H9 (cell line): ENCODE data around the gene PCA3. TPM values are rescaled to one million over a fixed set of nuclear protein-coding genes. Genes with fewer than 3 reads are reported as not detected.

Experiments used
- DNase-seq: peaks from one replicate; pipeline ENCODE4 v3.0.0-alpha.2; 2017
- H2AFZ ChIP-seq: one replicate; pipeline ENCODE4 v1.6.1; 2013; ENCODE audit warnings: mild to moderate bottlenecking, low read length, control low read depth, moderate library complexity
- H2AK5ac ChIP-seq: 2 replicates; pipeline ENCODE4 v1.6.1; 2013; ENCODE audit warnings: low read length, control low read depth, mixed read lengths; ENCODE audit not compliant: insufficient read length
- H2BK120ac ChIP-seq: one replicate; pipeline ENCODE4 v1.6.1; 2013; ENCODE audit warnings: low read depth, mild to moderate bottlenecking, low read length, control low read depth, inconsistent platforms; ENCODE audit not compliant: poor library complexity, severe bottlenecking
- H2BK12ac ChIP-seq: 2 replicates; pipeline ENCODE4 v1.6.1; 2013; ENCODE audit warnings: low read length, control low read depth, mixed read lengths, low read depth; ENCODE audit not compliant: insufficient read length
- H2BK15ac ChIP-seq: 2 replicates; pipeline ENCODE4 v1.6.1; 2013; ENCODE audit warnings: low read depth, low read length, control low read depth
- H2BK20ac ChIP-seq: one replicate; pipeline ENCODE4 v1.6.1; 2013; ENCODE audit warnings: low read depth, mild to moderate bottlenecking, low read length, control low read depth, inconsistent platforms; ENCODE audit not compliant: poor library complexity, severe bottlenecking
- H2BK5ac ChIP-seq: 2 replicates; pipeline ENCODE4 v1.6.1; 2013; ENCODE audit warnings: low read length, control low read depth, mixed read lengths; ENCODE audit not compliant: insufficient read length
- H3K14ac ChIP-seq: 2 replicates; pipeline ENCODE4 v1.6.1; 2013; ENCODE audit warnings: low read length, control low read depth; ENCODE audit not compliant: insufficient read depth
- H3K18ac ChIP-seq: 2 replicates; pipeline ENCODE4 v1.6.1; 2013; ENCODE audit warnings: low read depth, mild to moderate bottlenecking, mixed read lengths, low read length, control low read depth; ENCODE audit not compliant: insufficient read length
- H3K23ac ChIP-seq: 2 replicates; pipeline ENCODE4 v1.6.1; 2013; ENCODE audit warnings: low read length, control low read depth, mixed read lengths, low read depth; ENCODE audit not compliant: insufficient read length
- H3K23me2 ChIP-seq: 2 replicates; pipeline ENCODE4 v1.6.1; 2013; ENCODE audit warnings: low read depth, mild to moderate bottlenecking, mixed read lengths, low read length, control low read depth; ENCODE audit not compliant: insufficient read length, poor library complexity, severe bottlenecking
- H3K27ac ChIP-seq: 2 replicates; pipeline ENCODE4 v1.5.1; 2013; ENCODE audit warnings: low read length, control low read depth, mixed read lengths, low read depth; ENCODE audit not compliant: insufficient read length
- H3K27me3 ChIP-seq: 2 replicates; pipeline ENCODE4 v1.6.1; 2013; ENCODE audit warnings: low read length, control low read depth, inconsistent platforms; ENCODE audit not compliant: insufficient read depth
- H3K4ac ChIP-seq: 2 replicates; pipeline ENCODE4 v1.6.1; 2013; ENCODE audit warnings: low read depth, mild to moderate bottlenecking, control low read depth, inconsistent platforms, low read length, moderate library complexity
- H3K4me1 ChIP-seq: 2 replicates; pipeline ENCODE4 v1.6.1; 2013; ENCODE audit warnings: low read length, control low read depth, inconsistent platforms; ENCODE audit not compliant: insufficient read depth
- H3K4me2 ChIP-seq: 2 replicates; pipeline ENCODE4 v1.6.1; 2013; ENCODE audit warnings: low read length, control low read depth, mixed read lengths; ENCODE audit not compliant: insufficient read length, insufficient read depth
- H3K56ac ChIP-seq: 2 replicates; pipeline ENCODE4 v1.6.1; 2013; ENCODE audit warnings: low read depth, mild to moderate bottlenecking, mixed read lengths, low read length, control low read depth; ENCODE audit not compliant: insufficient read length
- H3K79me1 ChIP-seq: 2 replicates; pipeline ENCODE4 v1.6.1; 2013; ENCODE audit warnings: low read depth, mild to moderate bottlenecking, moderate library complexity, low read length, control low read depth, inconsistent platforms; ENCODE audit not compliant: insufficient read depth, poor library complexity, severe bottlenecking
- H3K79me2 ChIP-seq: 2 replicates; pipeline ENCODE4 v1.6.1; 2013; ENCODE audit warnings: low read length, control low read depth, inconsistent platforms; ENCODE audit not compliant: insufficient read depth
- H3K9ac ChIP-seq: 2 replicates; pipeline ENCODE4 v1.6.1; 2013; ENCODE audit warnings: low read length, control low read depth, mixed read lengths; ENCODE audit not compliant: insufficient read length; ENCODE audit errors: extremely low read depth
- H3K9me3 ChIP-seq: one replicate; pipeline ENCODE4 v1.6.1; 2013; ENCODE audit warnings: low read depth, low read length, inconsistent platforms; ENCODE audit not compliant: control insufficient read depth
- H3T11ph ChIP-seq: one replicate; pipeline ENCODE4 v1.6.1; 2013; ENCODE audit warnings: mild to moderate bottlenecking, low read length, control low read depth, inconsistent platforms
- H4K20me1 ChIP-seq: one replicate; pipeline ENCODE4 v1.6.1; 2013; ENCODE audit not compliant: control insufficient read depth, insufficient read length, insufficient read depth
- H4K5ac ChIP-seq: 2 replicates; pipeline ENCODE4 v1.6.1; 2013; ENCODE audit warnings: low read depth, mild to moderate bottlenecking, mixed read lengths, low read length, control low read depth; ENCODE audit not compliant: insufficient read length
- H4K8ac ChIP-seq: replicated peaks from 2 replicates; pipeline ENCODE4 v1.6.1; 2013; ENCODE audit warnings: low read length, control low read depth, mixed read lengths, low read depth; ENCODE audit not compliant: insufficient read length
- H4K91ac ChIP-seq: 2 replicates; pipeline ENCODE4 v1.6.1; 2013; ENCODE audit warnings: low read depth, mild to moderate bottlenecking, moderate library complexity, mixed read lengths, low read length, control low read depth; ENCODE audit not compliant: insufficient read length
- H3K27ac Mint-ChIP-seq, 3 experiments: 2 replicates in 2 of 3; 3 replicates in 1 of 3; pipeline ENCODE4 v1.8.0; 2020 to 2021; ENCODE audit warnings: mixed read lengths in 3 of 3, mild to moderate bottlenecking in 1 of 3, moderate library complexity in 1 of 3
- H3K27me3 Mint-ChIP-seq: 2 replicates; pipeline ENCODE4 v1.8.0; 2021; ENCODE audit warnings: low read depth, mild to moderate bottlenecking, moderate library complexity, mixed read lengths
- H3K36me3 Mint-ChIP-seq, 3 experiments: 2 replicates in 2 of 3; 3 replicates in 1 of 3; pipeline ENCODE4 v1.8.0; 2020 to 2021; ENCODE audit warnings: low read depth in 3 of 3, mixed read lengths in 3 of 3; ENCODE audit not compliant: insufficient read depth in 1 of 3
- H3K4me1 Mint-ChIP-seq, 2 experiments: 2 replicates each; pipeline ENCODE4 v1.8.0; 2020; ENCODE audit warnings: mixed read lengths in 2 of 2
- H3K4me3 Mint-ChIP-seq, 2 experiments: 2 replicates in 1 of 2; 3 replicates in 1 of 2; pipeline ENCODE4 v1.8.0; 2020 to 2021; ENCODE audit warnings: mild to moderate bottlenecking in 2 of 2, mixed read lengths in 2 of 2, moderate library complexity in 1 of 2
- H3K9me3 Mint-ChIP-seq, 2 experiments: 2 replicates in 1 of 2; 3 replicates in 1 of 2; pipeline ENCODE4 v1.8.0; 2020; ENCODE audit warnings: mild to moderate bottlenecking in 2 of 2, mixed read lengths in 2 of 2, moderate library complexity in 1 of 2
- CTCF ChIP-seq: fragments of 200-600 bp; sonication (generic); conservative IDR thresholded peaks from 3 replicates; pipeline ENCODE4 v1.8.0; 2021; ENCODE audit warnings: antibody characterized with exemption, mild to moderate bottlenecking
- WGBS: extraction: QIAGEN DNeasy Blood & Tissue Kit; methylation state at CpG from one replicate; pipeline ENCODE4 v1.1.7; 2013; ENCODE audit warnings: missing lambda C conversion rate, low lambda C conversion rate, mixed read lengths; ENCODE audit not compliant: insufficient read length; ENCODE audit errors: extremely low coverage; 5-methylcytosine and 5-hydroxymethylcytosine counted together
- total RNA-seq: library from RNA; stranded (reverse); gene quantifications from 2 replicates; pipeline ENCODE4 v1.2.1, GENCODE V29; 2021

PCA3 gene
- total RNA-seq, 1 experiment from 2014 or later: not detected

- Mint-ChIP-seq H3K27me3 (no peaks in the 10 kb centered on the region; the same call in 1 of the 2 replicates), H3K9me3 (no peaks in the 10 kb centered on the region), H3K27ac (no peak overlapping the region), H3K4me3 (no peak overlapping the region), H3K36me3 (no peaks in the 10 kb centered on the region), H3K4me1 (0 out of 4 replicates have a peak, but pooled peaks cover 0 to 2% of the 10 kb centered on the region in 2 experiments)
- Histone ChIP-seq H2AFZ (no peak overlapping the region), H3K79me2 (no peaks in the 10 kb centered on the region), H3K27ac (no peak overlapping the region), H2BK15ac (no peak overlapping the region), H2AK5ac (no peak overlapping the region), H2BK5ac (no peak overlapping the region), H2BK12ac (no peak overlapping the region), H4K20me1 (no peaks in the 10 kb centered on the region), H4K8ac (no peak overlapping the region), H3K4me2 (no peak overlapping the region), H3K23me2 (no peaks in the 10 kb centered on the region), H3T11ph (no peak overlapping the region), H4K91ac (no peak overlapping the region), H3K14ac (no peak overlapping the region), H3K4ac (no peak overlapping the region), H3K27me3 (no peaks in the 10 kb centered on the region), H3K9me3 (no peaks in the 10 kb centered on the region), H3K56ac (no peak overlapping the region), H3K18ac (no peak overlapping the region), H3K4me1 (no peaks in the 10 kb centered on the region), H3K79me1 (no peaks in the 10 kb centered on the region), H3K23ac (no peak overlapping the region), H3K9ac (no peak overlapping the region), H2BK20ac (no peak overlapping the region), H2BK120ac (no peak overlapping the region), H4K5ac (no peak overlapping the region)
- no CpG with 5 or more reads among the region's 1 CpG for WGBS
- no peak for TF ChIP-seq CTCF
- no peak for DNase-seq
Observed at GRCh38 chr9:76789840-76790239, 25.6 kb downstream of the PCA3 start.
